Right lobe of liver (tissue), 6 donors: Measurements from ENCODE around the gene MAN2B2. TPM values are rescaled to one million over a fixed set of nuclear protein-coding genes. Genes with fewer than 3 reads are reported as not detected.

Source experiments
- ATAC-seq, 4 donors: fragments of 200-7000 bp; cut with Tn5 transposase; one replicate each; pipeline ENCODE4 v1.9.1; 2020; ENCODE audit warnings: mild to moderate bottlenecking in 4 of 4, moderate library complexity in 4 of 4
- DNase-seq, 3 donors: peaks; one replicate each; pipeline ENCODE4 v3.0.0-alpha.2; 2020
- H3K27ac ChIP-seq, 3 donors: fragments of 200-600 bp; one replicate each; pipeline ENCODE4 v1.8.0; 2022
- H3K27me3 ChIP-seq, 2 donors: fragments of 200-600 bp; one replicate each; pipeline ENCODE4 v1.8.0; 2022
- H3K36me3 ChIP-seq, 4 donors: fragments of 200-600 bp; sonication (generic) in 1 of 4; one replicate each; pipeline versions ENCODE4 v1.5.1 to v1.8.0; 2017 to 2022; ENCODE audit warnings: control low read depth in 1 of 4
- H3K4me1 ChIP-seq, 4 donors: fragments of 200-600 bp; sonication (generic) in 1 of 4; one replicate each; pipeline versions ENCODE4 v1.5.1 to v1.8.0; 2017 to 2022; ENCODE audit warnings: control low read depth in 1 of 4
- H3K4me3 ChIP-seq, 3 donors: fragments of 200-600 bp; one replicate each; pipeline ENCODE4 v1.8.0; 2022
- H3K9me3 ChIP-seq, 4 donors: fragments of 200-600 bp; sonication (generic) in 1 of 4; one replicate each; pipeline versions ENCODE4 v1.5.1 to v1.8.0; 2017 to 2022; ENCODE audit warnings: control low read depth in 1 of 4
- CTCF ChIP-seq, 4 donors: fragments of 200-600 bp in 3 of 4; fragments of 450-650 bp in 1 of 4; IDR thresholded peaks; one replicate each; pipeline versions ENCODE4 v1.5.1 to v1.8.0; 2016 to 2022; ENCODE audit warnings: antibody characterized with exemption in 4 of 4, mild to moderate bottlenecking in 2 of 4
- POLR2A ChIP-seq: fragments of 450-650 bp; IDR thresholded peaks from one replicate; pipeline ENCODE4 v1.6.1; 2017; ENCODE audit warnings: antibody characterized with exemption, mild to moderate bottlenecking
- WGBS: methylation state at CpG from one replicate; pipeline ENCODE4 v1.1.6; 2018; ENCODE audit warnings: low coverage, low lambda C conversion rate; ENCODE audit not compliant: insufficient coverage; ENCODE audit errors: missing lambda C conversion rate; 5-methylcytosine and 5-hydroxymethylcytosine counted together
- intact Hi-C, 2 donors: fragments of 100-400 bp; cut with DNase I; formaldehyde crosslinking; loops; one replicate each; pipeline versions ENCODE4 v1.11.2 to v1.14.1; 2022
- total RNA-seq, 6 experiments: library from RNA; depleted of rRNA in 2 of 6; stranded (reverse); fragments of >200 nt in 2 of 6; fragmentation: NEBNext Ultra II Directional in 3 of 6; extraction: Animal tissue kit (Norgen Biotek cat#: 25700) in 3 of 6; gene quantifications; one replicate each; pipeline versions ENCODE4 v1.1.0 to v1.2.4, GENCODE V29; 2016 to 2023
- donor health status: DM: no; HTN: yes; CAD: no.
- donor health status: DM: no; HTN: no; CAD: no.
- donor health status: DM: no; HTN: no; CAD: no.
- donor health status: DM: no; HTN: yes; CAD: no.
- donor health status: DM: no; HTN: yes; CAD: no.

The MAN2B2 gene
- total RNA-seq, 6 experiments from 2014 or later, result 22.3 to 34.1 (median 27.5) TPM

DNA sequence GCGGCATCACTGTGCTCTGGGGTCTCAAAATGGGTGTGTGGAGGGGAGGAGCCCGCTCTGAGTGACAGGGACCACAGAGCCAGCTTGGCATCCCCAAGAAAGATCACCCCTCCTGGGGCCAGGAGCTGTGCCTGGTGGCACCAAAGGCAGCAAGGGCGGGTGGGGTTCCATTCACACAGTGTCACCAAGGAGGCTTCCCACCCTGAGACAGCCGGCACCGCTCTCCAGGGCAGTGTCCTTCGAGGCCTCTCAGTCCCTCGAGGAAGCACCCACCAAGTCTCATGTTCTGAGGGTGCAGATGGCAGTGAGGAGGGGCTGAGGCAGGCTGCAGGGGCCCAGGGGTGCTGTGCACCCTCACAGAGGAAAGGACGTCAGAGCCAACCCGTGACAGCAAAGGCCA, 44.0 kb upstream of the MAN2B2 start:
- TF ChIP-seq CTCF (IDR thresholded peaks at IDR 0.05), result no peak
- TF ChIP-seq POLR2A, result no peak
- H3K4me3 ChIP-seq, result no peak overlapping the region
- no peaks in the 10 kb centered on the region for H3K27me3 ChIP-seq
- no peaks in the 10 kb centered on the region for H3K4me1 ChIP-seq
- 23% methylated on average over 2 of the region's 9 CpGs for WGBS
- H3K36me3 ChIP-seq, result no peaks in the 10 kb centered on the region
- no peak for ATAC-seq
- H3K27ac ChIP-seq, result no peak overlapping the region
- intact Hi-C loops, result no loop called here
- no peak for DNase-seq
- no peaks in the 10 kb centered on the region for H3K9me3 ChIP-seq

DNA sequence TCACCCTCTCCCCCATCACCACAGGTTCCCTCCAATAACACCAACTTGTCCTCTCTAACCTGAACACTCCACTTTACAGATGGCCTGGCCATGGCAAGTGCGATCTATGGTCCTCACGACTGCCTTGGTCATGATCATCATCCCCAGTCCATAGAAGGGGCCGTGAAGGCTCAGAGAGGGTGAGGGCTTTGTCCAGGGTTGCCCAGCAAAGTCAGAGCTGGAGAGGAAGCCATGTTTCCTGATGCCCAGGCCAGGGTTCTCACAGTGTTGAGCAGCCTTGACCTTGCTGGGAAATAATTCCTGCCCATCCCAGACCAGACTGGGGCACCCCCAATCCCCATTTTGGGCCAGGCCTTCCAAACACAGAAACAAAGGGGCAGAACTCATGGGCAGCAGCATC, 42.9 kb upstream of the MAN2B2 start:
- no peak overlapping the region for H3K27ac ChIP-seq
- no peak for DNase-seq
- TF ChIP-seq POLR2A (no peak), CTCF (IDR thresholded peaks at IDR 0.05) (no peak)
- no peaks in the 10 kb centered on the region for H3K9me3 ChIP-seq
- no peak for ATAC-seq
- intact Hi-C loops, result no loop called here
- WGBS, result 82% methylated on average over 2 of the region's 3 CpGs
- no peak overlapping the region for H3K4me3 ChIP-seq
- H3K36me3 ChIP-seq, result no peaks in the 10 kb centered on the region
- no peaks in the 10 kb centered on the region for H3K27me3 ChIP-seq
- no peaks in the 10 kb centered on the region for H3K4me1 ChIP-seq

- WGBS, result 63% methylated on average over 2 of the region's 9 CpGs
- Histone ChIP-seq H3K4me3 (no peak overlapping the region), H3K36me3 (no peaks in the 10 kb centered on the region), H3K4me1 (no peaks in the 10 kb centered on the region), H3K9me3 (no peaks in the 10 kb centered on the region), H3K27ac (no peak overlapping the region), H3K27me3 (no peaks in the 10 kb centered on the region)
- intact Hi-C loops, result no loop called here
- ATAC-seq, result no peak
- no peak for DNase-seq
- TF ChIP-seq CTCF (IDR thresholded peaks at IDR 0.05) (no peak), POLR2A (no peak)
These were observed 42.3 kb upstream of the MAN2B2 start for GRCh38 chr4:6532658-6533057.

DNA sequence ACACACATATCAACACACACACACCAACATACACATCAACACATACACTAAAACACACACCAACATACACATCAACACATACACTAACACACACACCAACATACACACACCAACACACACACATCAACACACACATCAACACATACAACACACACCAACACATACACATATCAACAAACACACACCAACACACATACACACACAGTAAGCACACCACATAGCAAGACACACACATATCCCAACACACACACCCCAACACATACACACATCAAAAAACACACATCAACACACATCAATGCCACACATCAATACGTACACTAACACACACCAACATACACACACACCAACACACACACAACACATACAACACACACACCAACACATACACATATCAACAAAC, 40.9 kb upstream of the MAN2B2 start:
- H3K4me3 ChIP-seq, result no peak overlapping the region
- no peaks in the 10 kb centered on the region for H3K9me3 ChIP-seq
- no peaks in the 10 kb centered on the region for H3K4me1 ChIP-seq
- no peaks in the 10 kb centered on the region for H3K36me3 ChIP-seq
- no peak for ATAC-seq
- WGBS, result 100% methylated on average over 1 of the region's 1 CpG
- H3K27ac ChIP-seq, result no peak overlapping the region
- no peak for DNase-seq
- no peaks in the 10 kb centered on the region for H3K27me3 ChIP-seq
- TF ChIP-seq POLR2A, result no peak
- no peak for TF ChIP-seq CTCF (IDR thresholded peaks at IDR 0.05)
- intact Hi-C loops, result no loop called here

GRCh38 chr4:6534618-6535328, 40.2 kb upstream of the MAN2B2 start:
- ATAC-seq (no peak), DNase-seq (no peak)
- intact Hi-C loops, result no loop called here
- Histone ChIP-seq H3K4me1 (no peaks in the 10 kb centered on the region), H3K4me3 (no peak overlapping the region), H3K9me3 (no peaks in the 10 kb centered on the region), H3K36me3 (no peaks in the 10 kb centered on the region), H3K27ac (no peak overlapping the region), H3K27me3 (no peaks in the 10 kb centered on the region)
- WGBS, result 87% methylated on average over 13 of the region's 38 CpGs
- TF ChIP-seq CTCF (IDR thresholded peaks at IDR 0.05) (no peak), POLR2A (no peak)
